ENCODE results near the gene NAV1.

The NAV1 gene

DNA sequence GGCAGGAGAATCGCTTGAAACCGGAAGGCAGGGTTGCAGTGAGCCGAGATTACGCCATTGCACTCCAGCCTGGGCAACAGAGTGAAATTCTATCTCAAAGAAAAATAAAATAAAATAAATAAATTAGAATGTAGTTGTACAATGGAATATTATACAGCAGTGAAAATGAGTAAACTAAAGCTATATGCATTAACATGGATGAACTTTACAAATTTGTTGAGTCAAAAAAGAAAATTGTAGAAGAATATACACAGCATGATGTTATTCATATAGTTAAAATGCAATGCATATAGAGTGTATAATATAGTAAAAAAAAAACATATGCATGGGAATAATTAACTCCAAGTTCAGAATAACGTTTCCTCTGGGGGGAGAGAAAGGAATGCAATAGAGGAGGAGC lies 11.0 kb upstream of the NAV1 start:
- TF ChIP-seq ZNF8 (CRISPR knock-in tag; IDR thresholded peaks at IDR 0.05) = no peak
- no peak for ATAC-seq

DNA sequence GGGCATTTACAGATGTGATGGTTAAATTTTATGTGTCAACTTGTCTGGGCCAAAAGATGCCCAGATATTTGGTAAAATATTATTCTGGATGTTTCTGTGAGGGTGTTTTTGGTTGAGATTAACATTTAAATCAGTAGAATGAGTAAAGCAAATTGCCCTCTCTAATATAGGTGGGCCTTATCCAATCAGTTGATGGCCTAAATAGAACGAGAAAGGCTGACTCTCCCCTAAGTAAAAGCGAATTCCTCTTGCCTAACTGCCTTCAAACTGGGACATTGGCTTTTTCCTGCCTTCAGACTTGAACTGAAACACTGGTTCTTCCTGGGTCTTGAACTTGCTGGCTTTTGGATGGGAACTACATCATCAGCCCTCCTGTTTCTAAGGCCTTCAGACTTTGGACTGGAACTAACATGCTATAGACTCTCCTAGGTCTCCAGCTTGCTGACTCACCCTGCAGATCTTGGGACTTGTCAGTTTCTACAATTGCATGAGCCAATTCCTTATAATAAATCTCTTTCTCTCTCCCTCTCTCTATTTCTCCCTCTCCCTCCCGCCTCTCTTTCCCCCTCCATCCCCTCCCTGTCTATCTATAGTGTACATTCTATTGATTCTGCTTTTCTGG lies 10.2 kb upstream of the NAV1 start:
- peak; percentile 25; the same call in 2 of the 3 replicates for ATAC-seq
- TF ChIP-seq ESRRG (CRISPR knock-in tag; IDR thresholded peaks at IDR 0.05) (no peak), ZNF70 (CRISPR knock-in tag; IDR thresholded peaks at IDR 0.05) (no peak)
- TF ChIP-seq, protein P1, sequence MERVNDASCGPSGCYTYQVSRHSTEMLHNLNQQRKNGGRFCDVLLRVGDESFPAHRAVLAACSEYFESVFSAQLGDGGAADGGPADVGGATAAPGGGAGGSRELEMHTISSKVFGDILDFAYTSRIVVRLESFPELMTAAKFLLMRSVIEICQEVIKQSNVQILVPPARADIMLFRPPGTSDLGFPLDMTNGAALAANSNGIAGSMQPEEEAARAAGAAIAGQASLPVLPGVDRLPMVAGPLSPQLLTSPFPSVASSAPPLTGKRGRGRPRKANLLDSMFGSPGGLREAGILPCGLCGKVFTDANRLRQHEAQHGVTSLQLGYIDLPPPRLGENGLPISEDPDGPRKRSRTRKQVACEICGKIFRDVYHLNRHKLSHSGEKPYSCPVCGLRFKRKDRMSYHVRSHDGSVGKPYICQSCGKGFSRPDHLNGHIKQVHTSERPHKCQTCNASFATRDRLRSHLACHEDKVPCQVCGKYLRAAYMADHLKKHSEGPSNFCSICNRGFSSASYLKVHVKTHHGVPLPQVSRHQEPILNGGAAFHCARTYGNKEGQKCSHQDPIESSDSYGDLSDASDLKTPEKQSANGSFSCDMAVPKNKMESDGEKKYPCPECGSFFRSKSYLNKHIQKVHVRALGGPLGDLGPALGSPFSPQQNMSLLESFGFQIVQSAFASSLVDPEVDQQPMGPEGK (CRISPR knock-in tag; IDR thresholded peaks at IDR 0.05; ENCODE audit: borderline replicate concordance) = no peak

DNA sequence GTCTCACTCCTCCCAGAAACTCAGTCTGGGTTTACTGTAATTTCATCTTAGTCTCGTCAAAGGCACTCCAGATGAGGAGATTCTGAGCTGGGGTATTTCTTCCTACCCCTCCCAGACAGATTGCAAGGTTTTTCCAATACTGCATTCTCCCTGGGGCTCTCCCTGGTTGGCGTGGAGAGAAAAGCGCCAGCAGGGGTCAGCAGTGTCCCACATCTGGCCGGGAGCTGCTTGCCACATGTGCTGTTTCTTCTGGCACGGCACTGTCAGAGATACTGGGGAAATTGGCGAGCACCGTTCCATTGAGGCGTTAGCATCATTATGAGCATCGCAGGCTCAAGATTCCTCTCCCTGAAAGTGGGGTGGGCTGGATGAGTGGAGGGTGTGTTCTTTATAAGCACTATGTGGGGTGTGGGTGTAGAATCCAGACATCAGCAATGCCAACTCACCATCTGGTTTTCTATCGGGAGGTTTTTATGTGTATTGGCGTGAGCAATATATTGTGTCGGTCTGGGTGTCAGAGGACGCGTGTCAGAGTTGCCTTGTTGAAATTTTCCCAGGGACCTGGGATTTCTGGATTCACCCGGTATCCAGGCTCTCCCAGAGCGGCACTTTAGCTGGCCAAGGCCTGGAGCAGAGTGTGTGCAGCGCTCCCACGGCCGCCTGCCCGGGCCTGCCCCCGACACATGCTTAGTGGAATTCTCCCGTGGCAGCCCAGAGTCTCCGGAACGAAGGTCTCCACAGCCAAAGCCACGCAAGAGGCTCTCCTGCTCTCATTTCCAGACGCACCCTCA lies 8.0 kb upstream of the NAV1 start:
- ATAC-seq = peak; percentile 93
- TF ChIP-seq, protein P2, sequence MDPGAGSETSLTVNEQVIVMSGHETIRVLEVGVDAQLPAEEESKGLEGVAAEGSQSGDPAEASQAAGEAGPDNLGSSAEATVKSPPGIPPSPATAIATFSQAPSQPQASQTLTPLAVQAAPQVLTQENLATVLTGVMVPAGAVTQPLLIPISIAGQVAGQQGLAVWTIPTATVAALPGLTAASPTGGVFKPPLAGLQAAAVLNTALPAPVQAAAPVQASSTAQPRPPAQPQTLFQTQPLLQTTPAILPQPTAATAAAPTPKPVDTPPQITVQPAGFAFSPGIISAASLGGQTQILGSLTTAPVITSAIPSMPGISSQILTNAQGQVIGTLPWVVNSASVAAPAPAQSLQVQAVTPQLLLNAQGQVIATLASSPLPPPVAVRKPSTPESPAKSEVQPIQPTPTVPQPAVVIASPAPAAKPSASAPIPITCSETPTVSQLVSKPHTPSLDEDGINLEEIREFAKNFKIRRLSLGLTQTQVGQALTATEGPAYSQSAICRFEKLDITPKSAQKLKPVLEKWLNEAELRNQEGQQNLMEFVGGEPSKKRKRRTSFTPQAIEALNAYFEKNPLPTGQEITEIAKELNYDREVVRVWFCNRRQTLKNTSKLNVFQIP (CRISPR knock-in tag; IDR thresholded peaks at IDR 0.05; ENCODE audit: borderline replicate concordance, low read depth) = no peak
- no peak for TF ChIP-seq ARNTL (CRISPR knock-in tag; IDR thresholded peaks at IDR 0.05; ENCODE audit: borderline replicate concordance, low read depth)
- TF ChIP-seq ZNF8 (CRISPR knock-in tag; IDR thresholded peaks at IDR 0.05) = no peak
- TF ChIP-seq, protein P3, sequence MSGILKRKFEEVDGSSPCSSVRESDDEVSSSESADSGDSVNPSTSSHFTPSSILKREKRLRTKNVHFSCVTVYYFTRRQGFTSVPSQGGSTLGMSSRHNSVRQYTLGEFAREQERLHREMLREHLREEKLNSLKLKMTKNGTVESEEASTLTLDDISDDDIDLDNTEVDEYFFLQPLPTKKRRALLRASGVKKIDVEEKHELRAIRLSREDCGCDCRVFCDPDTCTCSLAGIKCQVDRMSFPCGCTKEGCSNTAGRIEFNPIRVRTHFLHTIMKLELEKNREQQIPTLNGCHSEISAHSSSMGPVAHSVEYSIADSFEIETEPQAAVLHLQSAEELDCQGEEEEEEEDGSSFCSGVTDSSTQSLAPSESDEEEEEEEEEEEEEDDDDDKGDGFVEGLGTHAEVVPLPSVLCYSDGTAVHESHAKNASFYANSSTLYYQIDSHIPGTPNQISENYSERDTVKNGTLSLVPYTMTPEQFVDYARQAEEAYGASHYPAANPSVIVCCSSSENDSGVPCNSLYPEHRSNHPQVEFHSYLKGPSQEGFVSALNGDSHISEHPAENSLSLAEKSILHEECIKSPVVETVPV (CRISPR knock-in tag; IDR thresholded peaks at IDR 0.05) = no peak
- TF ChIP-seq SNAI2 (CRISPR knock-in tag; IDR thresholded peaks at IDR 0.05) = no peak
- TF ChIP-seq RARB (CRISPR knock-in tag; IDR thresholded peaks at IDR 0.05) = no peak
- TF ChIP-seq ZC3H10 (CRISPR knock-in tag; IDR thresholded peaks at IDR 0.05) = no peak
- no peak for TF ChIP-seq ESRRG (CRISPR knock-in tag; IDR thresholded peaks at IDR 0.05)
- TF ChIP-seq ISL1 (CRISPR knock-in tag; IDR thresholded peaks at IDR 0.05) = no peak

DNA sequence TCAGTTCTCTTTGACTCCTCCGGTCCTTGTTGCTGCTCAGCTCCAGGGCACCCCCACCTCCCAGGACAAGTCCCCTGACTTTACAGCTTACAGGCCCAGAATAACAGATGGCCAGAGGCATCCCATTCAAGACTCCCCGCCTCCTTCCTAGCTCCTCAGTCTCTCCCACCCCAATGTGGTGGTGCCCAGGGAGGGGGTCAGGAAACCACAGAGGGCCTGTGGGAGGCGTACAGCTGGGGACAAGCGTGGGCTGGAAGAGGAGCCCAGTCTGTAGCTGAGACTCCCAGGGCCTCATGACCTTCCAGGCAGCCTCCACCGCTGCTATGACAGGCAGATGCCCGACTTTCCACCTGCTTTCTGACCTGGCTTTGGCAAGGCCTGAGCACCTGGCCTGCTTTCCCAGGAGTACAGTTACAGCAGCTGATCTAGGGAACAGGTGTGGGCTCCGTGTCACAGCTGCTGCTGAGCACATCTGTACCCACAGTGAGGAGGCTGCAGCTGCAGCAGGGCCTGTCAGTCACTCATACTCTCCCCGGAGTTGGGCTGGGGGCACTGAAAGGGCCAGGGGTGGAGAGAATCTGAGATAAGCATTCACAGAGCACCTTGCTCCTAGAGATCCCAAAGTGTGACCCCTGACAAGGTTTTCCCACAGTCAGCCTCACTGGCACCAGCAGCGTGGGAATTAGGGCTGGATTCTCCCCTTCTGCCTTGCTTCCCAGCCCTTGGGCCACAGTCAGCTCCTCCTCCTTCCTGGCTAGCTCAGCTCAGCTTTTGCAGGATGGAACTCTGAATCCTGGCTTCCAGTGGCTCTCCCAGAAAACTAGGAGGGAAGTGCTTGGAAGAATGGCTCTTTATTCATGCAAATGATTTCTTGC lies 7.1 kb upstream of the NAV1 start:
- no peak for ATAC-seq

More for the DNA sequence above, 7.1 kb upstream of the NAV1 start:
- TF ChIP-seq CSDC2 (CRISPR knock-in tag; IDR thresholded peaks at IDR 0.05) (no peak), BACH2 (CRISPR knock-in tag; IDR thresholded peaks at IDR 0.05; ENCODE audit: borderline replicate concordance) (no peak), GLIS3 (CRISPR knock-in tag; IDR thresholded peaks at IDR 0.05) (no peak), ZNF565 (CRISPR knock-in tag; conservative IDR thresholded peaks at IDR 0.05; ENCODE audit: low read depth) (no peak)
- TF ChIP-seq, protein P3 (CRISPR knock-in tag; IDR thresholded peaks at IDR 0.05) = no peak
- TF ChIP-seq, protein P2 (CRISPR knock-in tag; IDR thresholded peaks at IDR 0.05; ENCODE audit: borderline replicate concordance, low read depth) = no peak
